Adrenal gland (tissue), 12 donors: Measurements from ENCODE around the gene NECAB2. TPM values are rescaled to one million over a fixed set of nuclear protein-coding genes. Genes with fewer than 3 reads are reported as not detected.

Source experiments
- DNase-seq, 7 donors: peaks; one replicate each; pipeline ENCODE4 v3.0.0-alpha.2; 2019 to 2020
- H3K27ac ChIP-seq, 5 donors: fragments of 200-600 bp; sonication (generic) in 4 of 5; 1 replicate in 3 of 5; 2 replicates in 2 of 5; pipeline versions ENCODE4 v1.5.1 to v1.8.0; 2016 to 2020; ENCODE audit warnings: mild to moderate bottlenecking in 1 of 5
- H3K27me3 ChIP-seq: fragments of 200-600 bp; 2 replicates; pipeline ENCODE4 v1.8.0; 2021
- H3K36me3 ChIP-seq, 2 donors: fragments of 200-600 bp; replicated peaks in 1 of 2; 1 replicate in 1 of 2; 2 replicates in 1 of 2; pipeline versions ENCODE4 v1.5.1 to v1.8.0; 2018 to 2022
- H3K4me1 ChIP-seq, 2 donors: fragments of 200-600 bp; replicated peaks in 1 of 2; 1 replicate in 1 of 2; 2 replicates in 1 of 2; pipeline versions ENCODE4 v1.5.1 to v1.8.0; 2018 to 2021
- H3K4me3 ChIP-seq, 4 donors: fragments of 200-600 bp; sonication (generic) in 3 of 4; one replicate each; pipeline ENCODE4 v1.5.1; 2016 to 2018
- H3K9me3 ChIP-seq, 3 donors: fragments of 200-600 bp; sonication (generic) in 1 of 3; replicated peaks in 1 of 3; 1 replicate in 2 of 3; 2 replicates in 1 of 3; pipeline versions ENCODE4 v1.5.1 to v1.8.0; 2016 to 2021
- POLR2A ChIP-seq, 2 donors: fragments of 450-650 bp; IDR thresholded peaks; one replicate each; pipeline ENCODE4 v1.6.1; 2017; ENCODE audit warnings: antibody characterized with exemption in 2 of 2, mild to moderate bottlenecking in 2 of 2, moderate library complexity in 1 of 2
- WGBS, 4 donors: extraction: QIAGEN DNeasy Blood & Tissue Kit in 2 of 4; methylation state at CpG; one replicate each; pipeline versions ENCODE4 v1.1.5 to v1.1.7; 2013 to 2017; 5-methylcytosine and 5-hydroxymethylcytosine counted together
- intact Hi-C, 2 donors: fragments of 100-400 bp; cut with DNase I; formaldehyde crosslinking; loops; one replicate each; pipeline versions ENCODE4 v1.14.1 to v1.15.0; 2022 to 2023
- polyA plus RNA-seq, 3 donors: library from polyadenylated mRNA; stranded (reverse); fragments of 200-250 nt in 2 of 3; fragments of 350-450 nt in 1 of 3; fragmentation: Illumina TruSeq in 1 of 3; extraction: RNeasy Lipid Tissue Mini Kit (QIAGEN cat#74804) in 1 of 3; gene quantifications; one replicate each; pipeline ENCODE4 v1.2.3, GENCODE V29; 2013 to 2014
- total RNA-seq, 9 donors: library from RNA; depleted of rRNA in 4 of 9; stranded (reverse); fragments of >200 nt in 4 of 9; fragments of 120-200 nt in 1 of 9; fragmentation: NEBNext Ultra II Directional in 1 of 9; extraction: Animal tissue kit (Norgen Biotek cat#: 25700) in 1 of 9; gene quantifications; one replicate each; pipeline versions ENCODE4 v1.1.0 to v1.2.4, GENCODE V29; 2013 to 2023
- TF ChIP-seq, protein P1 (sequence below), 6 experiments: fragments of 450-650 bp in 4 of 6; fragments of 200-600 bp in 2 of 6; sonication (generic) in 1 of 6; IDR thresholded peaks; 1 replicate in 5 of 6; 2 replicates in 1 of 6; pipeline versions ENCODE4 v1.5.1 to v1.8.0; 2016 to 2021; ENCODE audit warnings: antibody characterized with exemption in 6 of 6, mild to moderate bottlenecking in 2 of 6, moderate library complexity in 1 of 6
- donor health status: healthy with polysubstance abuse.
- donor health status: Bipolar disorder and iron deficiency.
- donor health status: DM: yes; HTN: yes; CAD: no.
- donor health status: DM: no; HTN: no; CAD: no.
- donor health status: DM: no; HTN: no; CAD: no.
- donor health status: DM: yes; HTN: yes; CAD: no.

NECAB2 gene
- total and polyA plus RNA-seq, 12 donors = 0.14 to 2.1 (median 0.36) TPM; not detected in 3

DNA sequence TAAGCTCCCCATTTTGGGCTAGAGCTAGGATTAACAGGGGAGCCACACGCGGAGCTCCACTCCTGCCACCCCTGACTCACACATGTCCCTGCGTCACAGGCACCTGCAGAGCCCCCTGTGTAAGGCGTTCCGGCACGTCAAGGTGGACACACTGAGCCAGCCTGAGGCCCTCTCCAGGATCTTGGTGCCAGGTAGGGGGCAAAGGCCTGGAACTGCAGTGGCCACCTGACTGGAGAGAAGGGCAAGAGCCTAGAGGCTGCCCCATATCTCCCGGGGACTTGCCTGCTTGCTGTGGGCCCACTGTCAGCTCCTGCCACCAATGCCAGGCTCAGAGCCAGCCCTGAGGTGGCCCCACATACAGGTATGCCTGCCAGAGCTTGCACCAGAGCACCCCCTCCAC lies 33.7 kb downstream of the NECAB2 start:
- WGBS, 4 donors = 91 to 100% (median 93%) methylated on average over 1 to 7 of the region's 7 CpGs
- intact Hi-C loops = no loop called here
- Histone ChIP-seq H3K27me3 (no peaks in the 10 kb centered on the region), H3K4me3 (no peak overlapping the region), H3K9me3 (no peaks in the 10 kb centered on the region), H3K27ac (no peak overlapping the region), H3K36me3 (no peaks in the 10 kb centered on the region), H3K4me1 (no peaks in the 10 kb centered on the region)
- no peak for TF ChIP-seq POLR2A (IDR thresholded peaks at IDR 0.05)
- TF ChIP-seq, protein P1, sequence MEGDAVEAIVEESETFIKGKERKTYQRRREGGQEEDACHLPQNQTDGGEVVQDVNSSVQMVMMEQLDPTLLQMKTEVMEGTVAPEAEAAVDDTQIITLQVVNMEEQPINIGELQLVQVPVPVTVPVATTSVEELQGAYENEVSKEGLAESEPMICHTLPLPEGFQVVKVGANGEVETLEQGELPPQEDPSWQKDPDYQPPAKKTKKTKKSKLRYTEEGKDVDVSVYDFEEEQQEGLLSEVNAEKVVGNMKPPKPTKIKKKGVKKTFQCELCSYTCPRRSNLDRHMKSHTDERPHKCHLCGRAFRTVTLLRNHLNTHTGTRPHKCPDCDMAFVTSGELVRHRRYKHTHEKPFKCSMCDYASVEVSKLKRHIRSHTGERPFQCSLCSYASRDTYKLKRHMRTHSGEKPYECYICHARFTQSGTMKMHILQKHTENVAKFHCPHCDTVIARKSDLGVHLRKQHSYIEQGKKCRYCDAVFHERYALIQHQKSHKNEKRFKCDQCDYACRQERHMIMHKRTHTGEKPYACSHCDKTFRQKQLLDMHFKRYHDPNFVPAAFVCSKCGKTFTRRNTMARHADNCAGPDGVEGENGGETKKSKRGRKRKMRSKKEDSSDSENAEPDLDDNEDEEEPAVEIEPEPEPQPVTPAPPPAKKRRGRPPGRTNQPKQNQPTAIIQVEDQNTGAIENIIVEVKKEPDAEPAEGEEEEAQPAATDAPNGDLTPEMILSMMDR (IDR thresholded peaks at IDR 0.05) = no peak
- DNase-seq = no peak

DNA sequence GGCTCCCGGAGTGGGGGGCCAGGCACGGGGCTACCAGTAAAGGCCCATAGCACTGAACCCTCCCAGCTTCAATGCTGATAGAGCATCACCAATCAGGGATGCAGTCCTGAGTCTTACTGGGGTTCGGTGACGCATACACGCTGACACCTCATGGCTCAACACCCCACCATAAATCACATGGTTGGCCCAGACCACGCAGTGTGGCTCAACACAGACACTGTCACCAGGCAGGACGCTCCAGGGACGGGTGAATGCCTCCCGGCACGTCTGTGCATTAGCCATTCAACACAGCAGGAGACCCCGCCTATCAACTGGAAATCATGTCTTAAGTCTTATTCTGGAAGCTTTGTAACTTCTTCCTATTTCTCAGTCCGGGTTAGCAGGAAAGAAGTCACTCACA lies 35.0 kb downstream of the NECAB2 start:
- no peaks in the 10 kb centered on the region for H3K36me3 ChIP-seq
- DNase-seq = no peak
- TF ChIP-seq, protein P1 (IDR thresholded peaks at IDR 0.05) = no peak
- no peak for TF ChIP-seq POLR2A (IDR thresholded peaks at IDR 0.05)
- H3K27ac ChIP-seq = no peak overlapping the region
- H3K4me3 ChIP-seq = no peak overlapping the region
- H3K27me3 ChIP-seq = no peaks in the 10 kb centered on the region
- WGBS, 4 donors = 79 to 92% (median 82%) methylated on average over 8 to 12 of the region's 12 CpGs
- no peaks in the 10 kb centered on the region for H3K4me1 ChIP-seq
- no peaks in the 10 kb centered on the region for H3K9me3 ChIP-seq
- intact Hi-C loops = no loop called here

DNA sequence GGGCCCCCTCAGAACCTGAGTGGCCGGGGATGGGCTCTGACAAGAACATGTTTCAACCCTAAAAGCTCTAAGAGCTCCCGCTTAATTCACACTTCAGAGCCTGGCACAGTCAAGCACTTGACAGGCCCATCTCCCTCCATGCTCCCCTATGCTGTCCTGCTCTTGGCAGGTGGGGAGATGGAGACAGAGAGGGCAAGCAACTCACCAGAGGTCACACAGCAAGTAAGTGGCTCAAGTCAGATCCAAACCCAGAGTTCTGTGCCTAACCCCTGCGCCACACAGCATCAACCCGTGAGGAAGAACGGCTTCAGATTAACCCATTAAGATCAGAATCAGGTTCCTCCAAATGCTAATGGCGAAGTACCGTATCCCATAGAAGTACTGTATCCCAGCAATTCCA lies 36.4 kb downstream of the NECAB2 start:
- H3K4me1 ChIP-seq = no peaks in the 10 kb centered on the region
- intact Hi-C loops = no loop called here

DNA sequence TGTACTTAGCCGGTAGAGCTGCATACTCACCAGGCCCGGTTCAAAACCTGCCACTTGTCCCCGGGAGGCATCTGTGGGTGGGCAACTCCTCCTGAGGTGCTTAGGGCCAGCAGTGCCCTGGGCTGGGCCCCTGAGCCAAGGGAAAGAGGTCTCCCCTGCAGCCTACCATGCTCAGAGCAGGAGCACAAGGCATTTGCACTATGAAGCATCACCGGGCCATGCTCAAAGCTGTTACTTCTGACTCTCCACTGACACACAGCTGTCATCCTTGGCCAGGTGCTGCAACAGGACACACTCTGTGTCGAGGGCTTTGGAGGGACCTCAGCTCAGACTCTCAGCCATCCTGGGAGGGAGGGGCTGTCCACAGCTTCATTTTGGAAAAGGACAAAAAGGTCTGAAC lies 37.3 kb downstream of the NECAB2 start:
- WGBS, 4 donors = 70 to 82% (median 78%) methylated on average over 4 to 5 of the region's 5 CpGs

More for the DNA sequence above, 36.4 kb downstream of the NECAB2 start:
- no peak overlapping the region for H3K27ac ChIP-seq
- WGBS, 4 donors = 71 to 79% (median 72%) methylated on average over 6 to 7 of the region's 7 CpGs
- H3K36me3 ChIP-seq = no peaks in the 10 kb centered on the region
- no peak for DNase-seq
- no peak overlapping the region for H3K4me3 ChIP-seq
- no peaks in the 10 kb centered on the region for H3K27me3 ChIP-seq
- no peaks in the 10 kb centered on the region for H3K9me3 ChIP-seq
- no peak for TF ChIP-seq POLR2A (IDR thresholded peaks at IDR 0.05)
- TF ChIP-seq, protein P1 (IDR thresholded peaks at IDR 0.05) = no peak

More for the DNA sequence above, 37.3 kb downstream of the NECAB2 start:
- TF ChIP-seq, protein P1 (IDR thresholded peaks at IDR 0.05) = no peak
- no peak for TF ChIP-seq POLR2A (IDR thresholded peaks at IDR 0.05)
- no peak overlapping the region for H3K4me3 ChIP-seq
- H3K9me3 ChIP-seq = no peaks in the 10 kb centered on the region
- intact Hi-C loops = no loop called here
- DNase-seq = no peak
- H3K27ac ChIP-seq = no peak overlapping the region
- H3K4me1 ChIP-seq = no peaks in the 10 kb centered on the region
- H3K27me3 ChIP-seq = no peaks in the 10 kb centered on the region
- no peaks in the 10 kb centered on the region for H3K36me3 ChIP-seq
